ENCODE results near the gene ZNRF1. TPM values are rescaled to one million over a fixed set of nuclear protein-coding genes. Genes with fewer than 3 reads are reported as not detected.

The ZNRF1 gene
- total and polyA plus RNA-seq, 10 of the 15 experiments (the other 5 are each of a cell fraction or from before 2014, with no cell fraction given): 5.8 to 25.9 (median 14.3) TPM

- no peak for TF ChIP-seq ZNF622 (IDR thresholded peaks at IDR 0.05)
- TF ChIP-seq PBX3 (IDR thresholded peaks at IDR 0.05; ENCODE audit: insufficient replicate concordance, low read depth, low read length): no peak
- no peak for TF ChIP-seq FOS (IDR thresholded peaks at IDR 0.05; ENCODE audit: borderline replicate concordance, extremely low read depth, insufficient read length)
- TF ChIP-seq, protein P1, sequence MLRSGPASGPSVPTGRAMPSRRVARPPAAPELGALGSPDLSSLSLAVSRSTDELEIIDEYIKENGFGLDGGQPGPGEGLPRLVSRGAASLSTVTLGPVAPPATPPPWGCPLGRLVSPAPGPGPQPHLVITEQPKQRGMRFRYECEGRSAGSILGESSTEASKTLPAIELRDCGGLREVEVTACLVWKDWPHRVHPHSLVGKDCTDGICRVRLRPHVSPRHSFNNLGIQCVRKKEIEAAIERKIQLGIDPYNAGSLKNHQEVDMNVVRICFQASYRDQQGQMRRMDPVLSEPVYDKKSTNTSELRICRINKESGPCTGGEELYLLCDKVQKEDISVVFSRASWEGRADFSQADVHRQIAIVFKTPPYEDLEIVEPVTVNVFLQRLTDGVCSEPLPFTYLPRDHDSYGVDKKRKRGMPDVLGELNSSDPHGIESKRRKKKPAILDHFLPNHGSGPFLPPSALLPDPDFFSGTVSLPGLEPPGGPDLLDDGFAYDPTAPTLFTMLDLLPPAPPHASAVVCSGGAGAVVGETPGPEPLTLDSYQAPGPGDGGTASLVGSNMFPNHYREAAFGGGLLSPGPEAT (IDR thresholded peaks at IDR 0.05; ENCODE audit: low read depth): no peak
- no peak for TF ChIP-seq SIX5 (IDR thresholded peaks at IDR 0.05; ENCODE audit: low read depth, low read length, severe bottlenecking)
- TF ChIP-seq ZNF207 (IDR thresholded peaks at IDR 0.05; ENCODE audit: borderline replicate concordance): no peak
- no peak for TF ChIP-seq HDAC2 (IDR thresholded peaks at IDR 0.05)
- TF ChIP-seq, protein P2, sequence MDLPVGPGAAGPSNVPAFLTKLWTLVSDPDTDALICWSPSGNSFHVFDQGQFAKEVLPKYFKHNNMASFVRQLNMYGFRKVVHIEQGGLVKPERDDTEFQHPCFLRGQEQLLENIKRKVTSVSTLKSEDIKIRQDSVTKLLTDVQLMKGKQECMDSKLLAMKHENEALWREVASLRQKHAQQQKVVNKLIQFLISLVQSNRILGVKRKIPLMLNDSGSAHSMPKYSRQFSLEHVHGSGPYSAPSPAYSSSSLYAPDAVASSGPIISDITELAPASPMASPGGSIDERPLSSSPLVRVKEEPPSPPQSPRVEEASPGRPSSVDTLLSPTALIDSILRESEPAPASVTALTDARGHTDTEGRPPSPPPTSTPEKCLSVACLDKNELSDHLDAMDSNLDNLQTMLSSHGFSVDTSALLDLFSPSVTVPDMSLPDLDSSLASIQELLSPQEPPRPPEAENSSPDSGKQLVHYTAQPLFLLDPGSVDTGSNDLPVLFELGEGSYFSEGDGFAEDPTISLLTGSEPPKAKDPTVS (IDR thresholded peaks at IDR 0.05; ENCODE audit: low read depth, low read length): no peak
- no peak for TF ChIP-seq CREB1 (IDR thresholded peaks at IDR 0.05; ENCODE audit: low read depth)
- TF ChIP-seq KLF5 (IDR thresholded peaks at IDR 0.05; ENCODE audit: partially characterized antibody): peak; percentile 45
- no peak for TF ChIP-seq WRNIP1 (IDR thresholded peaks at IDR 0.05; ENCODE audit: borderline replicate concordance, low read depth, low read length)
- no peak for TF ChIP-seq YBX1 (IDR thresholded peaks at IDR 0.05)
- TF ChIP-seq PAX8 (IDR thresholded peaks at IDR 0.05): no peak
- TF ChIP-seq RAD21 (IDR thresholded peaks at IDR 0.05; ENCODE audit: insufficient read depth, low read depth, low read length): no peak
- TF ChIP-seq EP300 (IDR thresholded peaks at IDR 0.05; ENCODE audit: borderline replicate concordance in 1 of 2, control insufficient read depth in 1 of 2, low read depth in 2 of 2, low read length in 2 of 2): no peak
- no peak for TF ChIP-seq YY1 (IDR thresholded peaks at IDR 0.05; ENCODE audit: low read depth, low read length)
- TF ChIP-seq CEBPB (IDR thresholded peaks at IDR 0.05; ENCODE audit: borderline replicate concordance in 1 of 2, low read depth in 2 of 2, low read length in 2 of 2): no peak
- TF ChIP-seq ZBTB11 (CRISPR knock-in tag; IDR thresholded peaks at IDR 0.05): no peak
- TF ChIP-seq HDAC6 (IDR thresholded peaks at IDR 0.05; ENCODE audit: unreplicated experiment): peak; percentile 41
Measured at GRCh38 chr16:74999609-75000480, 1.0 kb downstream of the ZNRF1 start (continued).

Data from GM12878 (cell line).